ENCODE data around the gene DIPK1B. TPM values are rescaled to one million over a fixed set of nuclear protein-coding genes. Genes with fewer than 3 reads are reported as not detected.

The DIPK1B gene
- 0.86 TPM in 1 of 2 replicates, not detected in the other for total RNA-seq

DNA sequence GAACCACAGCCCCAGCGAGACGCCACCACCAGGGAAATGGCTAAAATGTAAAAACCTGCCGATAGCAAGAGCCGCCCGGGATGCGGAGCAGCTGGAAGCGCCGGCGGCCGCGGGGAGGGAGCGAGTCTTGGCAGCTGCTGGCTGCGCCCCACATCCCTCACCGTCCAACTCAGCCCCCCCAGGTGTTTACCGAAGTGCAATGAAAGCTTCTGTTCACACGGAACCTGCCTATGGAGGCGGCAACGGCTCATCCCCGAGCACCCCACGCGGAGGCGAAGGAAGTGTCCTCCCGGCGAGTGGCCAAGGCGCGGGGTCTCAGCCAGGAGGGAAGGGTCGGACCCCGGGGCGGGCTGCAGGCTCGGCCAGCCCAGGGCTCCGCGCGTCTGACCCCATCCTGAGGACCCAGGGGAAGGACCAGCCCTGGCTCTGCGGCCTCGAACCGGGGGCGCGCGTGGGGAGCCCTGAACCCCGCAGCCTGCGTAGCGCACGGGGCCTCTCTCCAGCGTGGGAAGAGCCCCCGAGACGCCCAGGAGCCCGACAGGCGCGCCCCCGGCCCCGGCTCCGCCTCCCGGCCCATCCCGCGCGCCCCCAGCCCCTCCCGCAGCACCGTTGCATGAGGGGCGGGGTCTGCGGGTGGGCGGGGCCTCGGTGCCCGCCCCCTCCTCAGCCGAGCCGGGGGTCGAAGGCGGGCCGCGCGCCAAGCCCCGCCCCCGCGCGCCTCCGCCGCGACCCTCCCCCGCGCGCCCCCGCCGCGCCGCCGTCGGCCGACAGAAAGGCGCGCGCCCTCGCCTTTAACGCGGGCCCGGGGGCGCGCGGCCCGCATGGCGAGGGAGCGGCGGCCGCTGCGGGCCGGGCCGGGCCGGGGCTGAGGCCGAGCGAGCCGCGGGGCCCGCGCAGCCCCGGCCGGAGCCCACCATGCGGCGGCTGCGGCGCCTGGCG is at the start of gene DIPK1B:
DIPK1B (plus strand) TSS at position 822 of the 939 bp plus-strand sequence; CDS start at position 916, 94 bp downstream.

DNA sequence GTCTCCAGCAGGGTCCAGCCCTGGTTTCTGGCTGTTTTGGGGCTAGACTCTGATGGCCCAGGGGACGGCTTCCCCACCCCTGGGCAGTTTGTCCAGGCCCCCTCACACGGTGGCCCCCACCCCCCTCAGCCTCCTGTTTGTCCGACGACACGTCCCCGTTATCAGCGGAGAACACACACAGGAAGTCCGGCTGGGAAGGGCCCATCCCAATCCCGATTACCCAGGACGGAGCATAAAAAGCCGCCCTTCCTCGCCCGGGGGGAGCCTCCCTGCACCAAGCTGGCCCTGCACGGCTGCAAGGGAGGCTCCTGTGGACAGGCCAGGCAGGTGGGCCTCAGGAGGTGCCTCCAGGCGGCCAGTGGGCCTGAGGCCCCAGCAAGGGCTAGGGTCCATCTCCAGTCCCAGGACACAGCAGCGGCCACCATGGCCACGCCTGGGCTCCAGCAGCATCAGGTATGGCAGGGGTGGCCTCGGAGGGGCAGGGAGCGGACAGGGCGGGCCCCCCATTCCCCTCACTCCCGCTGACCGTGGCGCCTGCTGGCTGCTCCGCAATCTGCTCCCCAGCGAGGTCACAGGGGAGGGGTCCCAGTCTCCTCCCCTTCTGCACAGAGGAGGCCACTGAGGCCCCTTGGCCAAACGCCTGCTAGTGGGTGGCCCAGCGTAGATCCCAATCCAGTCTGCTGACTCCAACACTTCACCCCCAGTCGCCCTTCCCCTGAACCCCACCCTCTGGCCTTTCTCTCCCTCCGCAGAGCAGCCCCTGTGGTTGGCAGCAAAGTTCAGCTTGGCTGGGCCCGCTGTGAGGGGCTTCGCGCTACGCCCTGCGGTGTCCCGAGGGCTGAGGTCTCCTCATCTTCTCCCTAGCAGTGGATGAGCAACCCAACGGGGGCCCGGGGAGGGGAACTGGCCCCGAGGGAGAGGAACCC is 49.5 kb upstream of the DIPK1B start, which contains the start of gene EGFL7:
EGFL7 (plus strand) TSS at position 261 of the 926 bp plus-strand sequence. CDS start 5,367 bp downstream, outside the sequence.

DNA sequence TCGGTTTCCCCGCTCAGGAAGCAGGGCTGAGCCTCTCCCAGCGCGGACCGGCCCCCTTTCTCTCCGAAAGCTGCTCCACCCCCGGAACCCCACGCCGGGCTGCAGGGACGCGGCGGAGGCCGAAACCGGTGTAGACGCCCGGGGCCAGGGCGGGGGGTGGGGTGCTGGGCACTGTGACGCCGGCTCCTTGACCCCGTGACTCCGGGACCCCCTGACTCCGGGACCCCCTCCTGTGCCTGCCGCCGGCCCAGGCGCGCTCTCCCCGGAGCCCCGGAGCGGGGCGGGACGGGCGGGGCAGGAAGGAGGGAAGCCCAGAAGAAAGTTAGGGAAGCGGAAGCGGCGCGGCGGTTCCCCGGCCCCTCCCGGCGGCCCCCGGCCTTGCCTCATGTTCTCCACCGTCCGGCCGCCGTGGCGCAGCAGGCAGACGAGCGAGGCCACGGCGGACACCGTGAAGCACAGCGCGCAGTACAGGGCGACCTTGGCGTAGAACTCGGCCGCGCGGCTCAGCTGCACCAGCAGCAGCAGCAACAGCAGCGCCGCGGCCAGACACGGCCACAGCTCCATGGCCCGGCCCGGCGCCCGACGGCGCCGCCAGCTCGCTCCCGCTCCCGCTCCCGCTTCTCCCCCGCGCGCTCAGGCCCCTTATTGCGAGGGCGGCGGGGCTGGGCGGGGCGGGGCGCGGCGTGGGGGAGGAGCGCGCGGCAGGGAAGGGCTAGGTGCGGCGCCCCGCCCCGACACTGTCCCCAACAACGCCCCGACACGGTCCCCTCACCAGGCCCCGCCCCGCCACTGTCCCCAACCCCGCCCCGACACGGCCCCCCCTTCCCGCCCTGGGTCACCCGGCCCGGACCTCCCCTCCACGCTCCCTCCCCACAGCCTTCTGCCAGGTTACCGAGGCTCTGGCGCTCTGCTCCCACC is 25.3 kb upstream of the DIPK1B start, which contains the start of gene AGPAT2:
AGPAT2 (minus strand) TSS at position 664 of the 918 bp plus-strand sequence; CDS start at position 564, 100 bp downstream.

DNA sequence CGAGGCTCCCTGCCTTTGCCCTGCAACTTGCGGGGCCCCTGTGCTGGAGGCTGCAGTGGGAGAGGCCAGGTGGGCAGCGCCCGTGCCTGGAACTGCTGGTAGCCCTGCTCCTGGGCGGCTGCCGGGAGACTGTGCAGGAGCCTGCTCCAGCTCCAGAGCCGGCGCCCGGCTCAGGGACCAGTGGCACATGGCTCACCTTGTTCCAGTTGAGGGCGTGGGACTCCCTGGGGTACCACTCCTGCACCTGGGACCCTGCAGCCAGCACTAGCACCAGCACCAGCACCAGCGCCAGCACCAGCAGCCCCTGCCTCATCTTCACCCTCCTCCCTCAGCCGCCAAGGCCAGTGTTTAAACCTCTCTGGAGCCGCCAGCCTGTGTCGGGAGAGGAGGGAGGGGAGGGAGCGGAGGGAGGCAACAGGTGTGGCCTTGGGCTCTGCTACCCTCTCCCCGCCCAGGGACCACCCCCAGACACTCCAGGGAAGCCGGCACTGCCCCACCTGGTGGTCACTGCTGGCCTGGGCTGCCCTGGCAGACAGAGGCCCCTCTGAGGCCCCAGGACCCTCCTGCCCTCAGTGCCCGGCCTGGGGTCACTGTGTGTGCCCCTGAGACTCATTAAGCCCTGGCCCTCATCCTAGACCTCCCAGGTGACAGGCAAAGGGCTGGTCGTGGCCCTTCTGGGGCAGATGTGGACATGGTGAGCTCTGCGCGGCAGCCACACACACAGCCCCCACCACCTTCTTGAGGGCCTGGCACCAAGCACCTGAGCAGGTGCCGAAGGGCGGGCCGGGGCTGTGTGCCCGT is 30.4 kb downstream of the DIPK1B start, which contains the start of gene LCN10:
LCN10 (minus strand) TSS at position 350 of the 801 bp plus-strand sequence; CDS start at position 313, 37 bp downstream.

DNA sequence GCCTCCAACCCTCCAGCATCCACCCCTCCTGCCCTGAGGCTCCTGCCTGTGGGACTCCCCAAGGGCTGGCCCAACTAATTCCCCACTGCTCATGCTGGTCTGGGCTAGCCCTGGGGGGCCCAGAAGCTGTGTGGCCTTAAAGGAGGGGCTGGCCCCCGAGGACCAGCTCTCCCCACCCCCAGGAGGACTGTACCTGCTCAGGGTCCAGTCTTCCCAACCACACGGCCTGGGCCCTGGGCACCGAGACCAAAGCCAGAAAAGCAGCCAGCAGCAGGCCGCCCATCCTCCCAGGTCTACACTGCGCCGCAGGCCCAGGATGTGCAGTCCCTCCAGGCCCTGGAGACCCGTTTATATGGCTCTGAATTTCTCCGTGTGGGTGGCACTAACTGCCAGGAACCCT is 35.8 kb downstream of the DIPK1B start, which contains the start of gene LCN6:
LCN6 (minus strand) TSS at position 325 of the 400 bp plus-strand sequence; CDS start at position 283, 42 bp downstream.

DNA sequence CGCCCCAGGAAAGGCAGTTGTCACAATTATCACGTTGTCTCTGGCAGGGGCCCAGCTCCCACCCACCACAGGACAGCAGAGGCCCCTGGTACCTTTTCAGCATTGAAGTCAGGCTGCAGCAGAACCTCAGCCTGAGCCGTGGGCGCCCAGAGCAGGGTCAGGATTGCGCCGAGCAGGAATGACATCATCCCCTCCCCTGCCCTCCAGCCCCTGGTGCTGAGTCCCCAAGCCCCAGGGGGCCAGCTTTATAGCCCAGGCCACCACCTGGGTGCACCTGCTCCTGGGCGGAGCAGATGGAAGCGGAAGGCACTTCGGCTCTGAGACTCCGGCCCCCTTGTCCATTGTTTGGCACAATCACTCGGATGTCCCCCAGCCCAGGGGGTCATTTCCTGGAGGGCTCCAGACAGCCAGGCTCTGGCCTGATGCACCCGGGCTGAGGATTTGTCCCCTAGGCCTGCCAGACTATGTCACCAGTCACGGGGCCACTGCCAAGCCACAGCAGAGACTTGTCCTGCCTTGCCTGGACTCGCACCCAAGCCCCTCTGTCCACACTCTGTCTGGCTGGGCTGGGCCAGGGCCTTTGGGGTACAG is 52.0 kb downstream of the DIPK1B start, which contains the start of gene LCN15:
LCN15 (minus strand) TSS at position 218 of the 591 bp plus-strand sequence; CDS start at position 188, 30 bp downstream.

Other genes starting within 250 kb of the DIPK1B start
- gene SEC16A, start 229.5 kb upstream of the DIPK1B start, total RNA-seq, result 36.0 and 40.9 TPM in 2 replicates
- 12.9 and 14.4 TPM in 2 replicates for gene NOTCH1, start 166.5 kb upstream of the DIPK1B start, total RNA-seq
- 18.7 and 19.3 TPM in 2 replicates for gene EGFL7, start 49.7 kb upstream of the DIPK1B start, total RNA-seq
- 64.7 and 73.2 TPM in 2 replicates for gene AGPAT2, start 25.1 kb upstream of the DIPK1B start, total RNA-seq
- not detected in 2 replicates for gene LCN10, start 30.4 kb downstream of the DIPK1B start, total RNA-seq
- not detected in 2 replicates for gene LCN6, start 36.0 kb downstream of the DIPK1B start, total RNA-seq
- not detected in 2 replicates for gene LCN8, start 45.7 kb downstream of the DIPK1B start, total RNA-seq
- gene LCN15, start 51.9 kb downstream of the DIPK1B start, total RNA-seq, result not detected in 2 replicates
- gene TMEM141, start 78.8 kb downstream of the DIPK1B start, total RNA-seq, result 84.2 and 107 TPM in 2 replicates
- gene CCDC183, start 83.8 kb downstream of the DIPK1B start, total RNA-seq, result under 0.01 TPM in 1 of 2 replicates, not detected in the other
- gene RABL6, start 95.4 kb downstream of the DIPK1B start, total RNA-seq, result 93.4 and 94.1 TPM in 2 replicates
- gene AJM1, start 129.9 kb downstream of the DIPK1B start, total RNA-seq, result 1.4 TPM in 1 of 2 replicates, not detected in the other
- gene PHPT1, start 136.8 kb downstream of the DIPK1B start, total RNA-seq, result 116 and 117 TPM in 2 replicates
- 0.71 and 1.4 TPM in 2 replicates for gene MAMDC4, start 139.8 kb downstream of the DIPK1B start, total RNA-seq
- 389 and 408 TPM in 2 replicates for gene EDF1, start 153.7 kb downstream of the DIPK1B start, total RNA-seq
- 10.3 and 13.5 TPM in 2 replicates for gene TRAF2, start 173.9 kb downstream of the DIPK1B start, total RNA-seq
- gene FBXW5, start 232.2 kb downstream of the DIPK1B start, total RNA-seq, result 150 and 202 TPM in 2 replicates
- not detected in 2 replicates for gene C8G, start 232.7 kb downstream of the DIPK1B start, total RNA-seq
- not detected in 2 replicates for gene LCN12, start 239.7 kb downstream of the DIPK1B start, total RNA-seq

Data from myometrial cell (primary cell).